HL-60 (cell line): Measurements from ENCODE around the gene OR8B3.

Experiments used
- CTCF ChIP-seq: IDR thresholded peaks from one replicate; pipeline ENCODE4 v1.5.1; 2011; ENCODE audit warnings: low read length, control low read depth, inconsistent platforms; ENCODE audit not compliant: insufficient read depth
- GABPA ChIP-seq: IDR thresholded peaks from 2 replicates; pipeline ENCODE4 v1.6.1; 2012; ENCODE audit warnings: low read depth
- POLR2AphosphoS5 ChIP-seq: IDR thresholded peaks from 2 replicates; pipeline ENCODE4 v1.6.1; 2012; ENCODE audit warnings: low read depth
- REST ChIP-seq: IDR thresholded peaks from 2 replicates; pipeline ENCODE4 v1.6.1; 2012; ENCODE audit warnings: low read depth; ENCODE audit not compliant: insufficient replicate concordance
- SPI1 ChIP-seq: IDR thresholded peaks from 2 replicates; pipeline ENCODE4 v1.6.1; 2012; ENCODE audit warnings: low read depth, mild to moderate bottlenecking, borderline replicate concordance

GRCh38 chr11:124424384-124424921, 25.6 kb upstream of the OR8B3 start, which contains the start of gene OR8B4:
- TF ChIP-seq CTCF, result no peak
- TF ChIP-seq REST, result no peak
- no peak for TF ChIP-seq POLR2AphosphoS5
- TF ChIP-seq SPI1, result no peak
- TF ChIP-seq GABPA, result no peak
